GM12873 (cell line): ENCODE measurements around the gene SLC28A2.

Experiments used
- TF ChIP-seq, protein P1 (sequence below): IDR thresholded peaks from 2 replicates; pipeline ENCODE4 v1.5.1; 2012; ENCODE audit warnings: low read depth, mild to moderate bottlenecking, moderate library complexity, low read length, control low read depth; ENCODE audit not compliant: insufficient read depth; ENCODE audit errors: missing control alignments

Gene SLC28A2

GRCh38 chr15:45225506-45226273, 26.3 kb upstream of the SLC28A2 start:
- TF ChIP-seq, protein P1, sequence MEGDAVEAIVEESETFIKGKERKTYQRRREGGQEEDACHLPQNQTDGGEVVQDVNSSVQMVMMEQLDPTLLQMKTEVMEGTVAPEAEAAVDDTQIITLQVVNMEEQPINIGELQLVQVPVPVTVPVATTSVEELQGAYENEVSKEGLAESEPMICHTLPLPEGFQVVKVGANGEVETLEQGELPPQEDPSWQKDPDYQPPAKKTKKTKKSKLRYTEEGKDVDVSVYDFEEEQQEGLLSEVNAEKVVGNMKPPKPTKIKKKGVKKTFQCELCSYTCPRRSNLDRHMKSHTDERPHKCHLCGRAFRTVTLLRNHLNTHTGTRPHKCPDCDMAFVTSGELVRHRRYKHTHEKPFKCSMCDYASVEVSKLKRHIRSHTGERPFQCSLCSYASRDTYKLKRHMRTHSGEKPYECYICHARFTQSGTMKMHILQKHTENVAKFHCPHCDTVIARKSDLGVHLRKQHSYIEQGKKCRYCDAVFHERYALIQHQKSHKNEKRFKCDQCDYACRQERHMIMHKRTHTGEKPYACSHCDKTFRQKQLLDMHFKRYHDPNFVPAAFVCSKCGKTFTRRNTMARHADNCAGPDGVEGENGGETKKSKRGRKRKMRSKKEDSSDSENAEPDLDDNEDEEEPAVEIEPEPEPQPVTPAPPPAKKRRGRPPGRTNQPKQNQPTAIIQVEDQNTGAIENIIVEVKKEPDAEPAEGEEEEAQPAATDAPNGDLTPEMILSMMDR: no peak

- TF ChIP-seq, protein P1: no peak
Observed at GRCh38 chr15:45228931-45229330, 23.1 kb upstream of the SLC28A2 start.

DNA sequence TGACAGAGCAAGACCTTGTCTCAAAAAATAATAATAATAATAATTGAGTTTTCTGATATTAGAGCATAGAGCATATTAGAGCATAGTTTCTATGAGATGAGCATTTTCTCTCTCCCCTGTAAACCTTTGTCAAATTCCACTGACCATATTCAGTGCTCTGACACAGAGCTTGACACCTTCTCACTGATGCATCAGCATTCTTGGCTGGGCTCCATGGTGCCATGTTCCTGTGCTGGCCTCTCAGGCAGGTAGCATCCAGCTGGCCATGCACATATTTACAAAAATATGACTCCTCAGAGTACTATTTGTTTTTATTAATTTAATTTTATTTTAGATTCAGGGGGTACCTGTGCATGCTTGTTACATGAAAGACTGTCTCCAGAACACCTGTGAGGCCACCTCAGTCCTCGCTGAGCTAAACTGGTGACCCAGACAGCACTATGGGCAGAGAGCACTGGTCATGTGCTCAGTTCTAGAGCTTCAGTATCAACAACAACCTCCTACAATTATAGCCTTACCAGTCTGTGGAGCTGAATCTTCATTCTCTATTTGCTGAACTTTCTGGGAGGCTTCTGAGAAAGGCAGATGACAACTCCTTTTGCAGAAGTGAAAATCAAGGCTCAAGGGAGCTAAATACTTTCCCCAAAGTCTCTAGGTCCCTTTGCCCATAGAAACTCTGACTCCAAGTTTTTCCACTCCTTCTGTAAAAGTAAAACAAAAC, 21.6 kb upstream of the SLC28A2 start:
- TF ChIP-seq, protein P1: no peak

GRCh38 chr15:45231132-45231531, 20.9 kb upstream of the SLC28A2 start:
- TF ChIP-seq, protein P1: no peak

GRCh38 chr15:45231864-45232562, 20.0 kb upstream of the SLC28A2 start:
- TF ChIP-seq, protein P1: no peak

- TF ChIP-seq, protein P1: no peak
Observed at GRCh38 chr15:45234562-45235235, 17.3 kb upstream of the SLC28A2 start.
